OCI-LY3 (cell line): ENCODE results near the gene PACRG.

Source experiments
- EZH2phosphoT487 ChIP-seq: fragments of 200-600 bp; shearing (Covaris generic); IDR thresholded peaks from 2 replicates; pipeline ENCODE4 v1.6.1; 2018; ENCODE audit warnings: antibody characterized with exemption, mixed run types, low read depth
- TF ChIP-seq, protein P1 (sequence below): fragments of 200-600, 300-600 bp; sonication (generic); IDR thresholded peaks from 2 replicates; pipeline ENCODE4 v1.5.1; 2014; ENCODE audit warnings: antibody characterized with exemption, low read length, low read depth

- TF ChIP-seq EZH2phosphoT487: no peak
- TF ChIP-seq, protein P1, sequence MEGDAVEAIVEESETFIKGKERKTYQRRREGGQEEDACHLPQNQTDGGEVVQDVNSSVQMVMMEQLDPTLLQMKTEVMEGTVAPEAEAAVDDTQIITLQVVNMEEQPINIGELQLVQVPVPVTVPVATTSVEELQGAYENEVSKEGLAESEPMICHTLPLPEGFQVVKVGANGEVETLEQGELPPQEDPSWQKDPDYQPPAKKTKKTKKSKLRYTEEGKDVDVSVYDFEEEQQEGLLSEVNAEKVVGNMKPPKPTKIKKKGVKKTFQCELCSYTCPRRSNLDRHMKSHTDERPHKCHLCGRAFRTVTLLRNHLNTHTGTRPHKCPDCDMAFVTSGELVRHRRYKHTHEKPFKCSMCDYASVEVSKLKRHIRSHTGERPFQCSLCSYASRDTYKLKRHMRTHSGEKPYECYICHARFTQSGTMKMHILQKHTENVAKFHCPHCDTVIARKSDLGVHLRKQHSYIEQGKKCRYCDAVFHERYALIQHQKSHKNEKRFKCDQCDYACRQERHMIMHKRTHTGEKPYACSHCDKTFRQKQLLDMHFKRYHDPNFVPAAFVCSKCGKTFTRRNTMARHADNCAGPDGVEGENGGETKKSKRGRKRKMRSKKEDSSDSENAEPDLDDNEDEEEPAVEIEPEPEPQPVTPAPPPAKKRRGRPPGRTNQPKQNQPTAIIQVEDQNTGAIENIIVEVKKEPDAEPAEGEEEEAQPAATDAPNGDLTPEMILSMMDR: no peak
These were observed 367.6 kb downstream of the PACRG start for GRCh38 chr6:163095401-163095800.
